Suprapubic skin (tissue), 2 donors: ENCODE results near the gene ACSL3.

Experiments
- EP300 ChIP-seq: sonication (generic); formaldehyde crosslinking; IDR thresholded peaks from one replicate; pipeline ENCODE4 v1.6.1; 2017; ENCODE audit warnings: antibody characterized with exemption
- POLR2A ChIP-seq, 2 donors: fragments of 450-650 bp; IDR thresholded peaks; one replicate each; pipeline ENCODE4 v1.6.1; 2017; ENCODE audit warnings: antibody characterized with exemption in 2 of 2, mild to moderate bottlenecking in 2 of 2, moderate library complexity in 2 of 2

DNA sequence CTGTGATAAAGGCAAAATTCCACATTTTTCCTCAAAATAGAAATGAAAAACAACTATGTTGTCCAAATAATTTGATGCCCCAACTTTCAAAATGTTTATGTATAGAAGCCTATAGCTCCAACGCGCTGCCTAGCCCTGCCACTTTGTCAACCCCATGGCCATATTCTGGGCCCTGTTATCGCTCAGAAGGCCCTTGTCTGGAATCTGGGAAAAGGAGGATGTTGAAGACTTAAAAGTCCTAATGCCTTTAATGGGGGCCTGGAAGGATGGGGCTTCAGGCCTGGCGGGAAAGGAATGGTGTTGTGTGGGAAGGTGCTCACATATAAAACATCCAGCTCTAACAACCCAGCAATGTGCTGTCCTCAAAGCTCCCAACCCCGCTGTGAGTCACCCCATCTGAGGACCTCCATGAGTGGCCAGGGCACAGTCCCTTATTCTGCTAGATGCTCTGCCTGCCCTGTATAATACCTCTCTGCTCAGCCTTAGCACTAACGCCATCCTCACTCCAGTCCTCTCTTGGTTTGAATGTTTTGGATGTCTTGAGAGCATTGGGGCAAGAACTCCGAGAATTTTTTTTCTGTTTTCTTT lies 86.0 kb downstream of the ACSL3 start:
- TF ChIP-seq POLR2A (IDR thresholded peaks at IDR 0.05), result no peak
- no peak for TF ChIP-seq EP300
